Type B pancreatic cell (in vitro differentiated cells): ENCODE data around the gene STX17. TPM values are rescaled to one million over a fixed set of nuclear protein-coding genes. Genes with fewer than 3 reads are reported as not detected.

ENCODE experiments used
- DNase-seq: peaks from one replicate; pipeline ENCODE4 v3.0.0; 2021; ENCODE audit warnings: mixed read lengths; ENCODE audit not compliant: unreplicated experiment; ENCODE audit errors: extremely low spot score
- H3K27ac Mint-ChIP-seq: 2 replicates; pipeline ENCODE4 v1.8.0; 2021; ENCODE audit warnings: mild to moderate bottlenecking, mixed read lengths
- H3K27me3 Mint-ChIP-seq: 2 replicates; pipeline ENCODE4 v1.8.0; 2021; ENCODE audit warnings: mixed read lengths
- H3K36me3 Mint-ChIP-seq: 2 replicates; pipeline ENCODE4 v1.8.0; 2021; ENCODE audit warnings: mixed read lengths
- H3K4me1 Mint-ChIP-seq: one replicate; pipeline ENCODE4 v1.8.0; 2021; ENCODE audit warnings: mixed read lengths; ENCODE audit not compliant: unreplicated experiment
- H3K4me3 Mint-ChIP-seq: 2 replicates; pipeline ENCODE4 v1.8.0; 2021; ENCODE audit warnings: mild to moderate bottlenecking, mixed read lengths
- H3K9me3 Mint-ChIP-seq: 2 replicates; pipeline ENCODE4 v1.8.0; 2021; ENCODE audit warnings: mixed read lengths
- CTCF ChIP-seq: fragments of 200-600 bp; sonication (generic); conservative IDR thresholded peaks from 2 replicates; pipeline ENCODE4 v1.5.0; 2021; ENCODE audit warnings: antibody characterized with exemption, mild to moderate bottlenecking
- total RNA-seq: library from RNA; stranded (reverse); gene quantifications from 2 replicates; pipeline ENCODE4 v1.2.1, GENCODE V29; 2021; ENCODE audit warnings: low replicate concordance

The STX17 gene
- total RNA-seq, 1 donor from 2014 or later: 44.5 TPM

DNA sequence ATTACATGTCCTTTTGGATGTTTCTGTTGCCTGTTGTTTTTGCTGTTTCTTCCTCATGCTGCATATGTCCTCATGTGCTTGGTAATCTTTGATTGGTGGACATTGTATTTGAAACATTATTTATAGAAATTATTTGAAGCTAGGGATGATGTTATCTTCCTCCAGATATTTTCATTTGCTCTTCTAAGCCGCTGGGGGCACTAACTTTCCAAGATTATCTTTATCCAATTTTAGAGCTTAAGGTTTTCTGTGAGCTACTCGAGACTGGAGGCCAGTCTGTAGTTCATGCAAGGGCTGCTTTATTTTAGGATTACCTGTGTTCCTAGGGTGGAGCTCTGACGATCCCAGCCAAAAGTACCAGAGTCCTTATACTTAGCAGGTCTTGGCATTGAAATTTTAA, 40.9 kb downstream of the STX17 start:
- peak; percentile 61 for TF ChIP-seq CTCF
- no peak overlapping the region for H3K27ac Mint-ChIP-seq
- DNase-seq: no peak
- H3K27me3 Mint-ChIP-seq: no peaks in the 10 kb centered on the region
- peaks cover 13% of the 10 kb centered on the region for H3K36me3 Mint-ChIP-seq
- H3K4me3 Mint-ChIP-seq: no peak overlapping the region
- H3K9me3 Mint-ChIP-seq: no peaks in the 10 kb centered on the region
- H3K4me1 Mint-ChIP-seq: no peaks in the 10 kb centered on the region

DNA sequence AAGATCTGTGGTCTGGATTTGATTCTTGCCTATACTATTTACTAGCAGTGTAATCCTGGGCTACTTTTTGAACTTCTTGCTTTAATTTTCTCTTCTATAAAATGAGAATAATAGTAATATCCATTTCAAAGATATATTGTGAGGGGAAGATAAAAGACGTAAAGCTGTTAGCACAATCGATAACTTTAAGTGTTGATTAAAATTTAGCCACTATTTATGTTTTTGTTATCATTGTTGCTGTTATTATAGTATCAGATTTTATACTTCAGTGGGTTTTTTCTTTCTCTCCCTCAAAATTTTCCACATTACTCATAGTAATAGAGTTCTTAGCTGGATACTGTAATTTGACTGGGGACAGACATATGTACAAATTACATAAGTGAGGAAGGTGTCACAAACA, 42.0 kb downstream of the STX17 start:
- H3K4me3 Mint-ChIP-seq: no peak overlapping the region
- no peaks in the 10 kb centered on the region for H3K4me1 Mint-ChIP-seq
- DNase-seq: no peak
- TF ChIP-seq CTCF: no peak
- no peak overlapping the region for H3K27ac Mint-ChIP-seq
- H3K36me3 Mint-ChIP-seq: peaks cover 15% of the 10 kb centered on the region
- H3K27me3 Mint-ChIP-seq: no peaks in the 10 kb centered on the region
- no peaks in the 10 kb centered on the region for H3K9me3 Mint-ChIP-seq

- Mint-ChIP-seq H3K9me3 (no peaks in the 10 kb centered on the region), H3K27ac (no peak overlapping the region), H3K4me1 (no peaks in the 10 kb centered on the region), H3K36me3 (peaks cover 13% of the 10 kb centered on the region), H3K27me3 (no peaks in the 10 kb centered on the region), H3K4me3 (no peak overlapping the region)
- no peak for TF ChIP-seq CTCF
- DNase-seq: no peak
Observed at GRCh38 chr9:99948896-99949295, 42.4 kb downstream of the STX17 start.

DNA sequence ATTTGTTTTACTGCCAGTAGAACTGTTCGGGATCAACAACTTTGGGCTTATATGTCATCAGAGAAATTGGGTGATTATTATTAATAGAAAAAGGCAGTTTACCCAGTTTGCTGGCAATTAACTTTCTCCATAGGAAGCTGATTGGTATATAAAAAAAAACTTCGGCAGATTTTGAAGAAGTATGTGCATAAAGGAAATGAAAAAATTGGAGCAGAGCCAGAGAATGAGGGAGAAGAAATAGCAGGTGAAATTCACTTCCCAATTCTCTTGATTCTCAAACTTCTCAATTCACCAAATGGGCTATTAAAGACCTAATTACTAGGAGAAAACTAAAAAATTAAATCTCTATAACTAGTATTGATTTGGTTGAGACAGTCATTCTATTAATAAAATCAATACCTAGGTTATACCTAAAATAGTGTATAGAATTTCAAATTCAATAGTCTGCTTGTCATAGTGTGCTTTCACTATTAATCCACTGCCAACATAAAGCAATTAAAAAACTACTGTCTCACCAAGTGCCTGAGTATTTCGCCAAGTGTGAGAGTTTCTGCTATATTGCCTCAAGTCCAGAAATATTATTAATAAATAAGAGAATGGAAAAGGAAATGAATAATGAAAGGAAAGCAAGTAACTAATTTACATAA, 47.5 kb downstream of the STX17 start:
- Mint-ChIP-seq H3K4me1 (peaks cover 4% of the 10 kb centered on the region), H3K36me3 (peaks cover 22% of the 10 kb centered on the region), H3K4me3 (no peak overlapping the region)

GRCh38 chr9:99954819-99955218, 48.4 kb downstream of the STX17 start:
- Mint-ChIP-seq H3K36me3 (peaks cover 24% of the 10 kb centered on the region), H3K4me1 (peaks cover 4% of the 10 kb centered on the region), H3K27ac (no peak overlapping the region), H3K9me3 (no peaks in the 10 kb centered on the region), H3K27me3 (no peaks in the 10 kb centered on the region), H3K4me3 (no peak overlapping the region)
- no peak for DNase-seq
- no peak for TF ChIP-seq CTCF

More for the DNA sequence above, 47.5 kb downstream of the STX17 start:
- no peak overlapping the region for H3K27ac Mint-ChIP-seq
- no peaks in the 10 kb centered on the region for H3K9me3 Mint-ChIP-seq
- no peaks in the 10 kb centered on the region for H3K27me3 Mint-ChIP-seq
- no peak for DNase-seq
- no peak for TF ChIP-seq CTCF
